IMR-90 (cell line): ENCODE measurements around the gene ILF3. TPM values are rescaled to one million over a fixed set of nuclear protein-coding genes. Genes with fewer than 3 reads are reported as not detected.

ENCODE experiments used
- ATAC-seq: fragments of 200-7000 bp; cut with Tn5 transposase; 2 replicates; pipeline ENCODE4 v1.9.1; 2020; ENCODE audit warnings: low read depth, mild to moderate bottlenecking, moderate library complexity
- BruUV-seq: library from RNA; stranded (reverse); fragments of 400-500 nt; replicated peaks from 2 replicates; lab custom pipeline; 2021; lab: Mats Ljungman, UMichigan
- CTCF ChIA-PET: fragments of 300-600 bp; formaldehyde crosslinking; extraction: SDS; loops from one replicate; lab custom pipeline; 2021; ENCODE audit warnings: antibody characterized with exemption; lab: Yijun Ruan, JAX
- POLR2A ChIA-PET: fragments of 300-600 bp; sonication (Branson Sonifier 250); formaldehyde crosslinking; loops from one replicate; lab custom pipeline; 2022; ENCODE audit warnings: antibody characterized with exemption; ENCODE audit not compliant: unreplicated experiment; lab: Charles Lee
- DNase-seq: peaks from one replicate; pipeline ENCODE4 v3.0.0; 2013
- H2AFZ ChIP-seq: replicated peaks from 2 replicates; pipeline ENCODE3; 2013; ENCODE audit warnings: low read length, mild to moderate bottlenecking; ENCODE audit not compliant: poor library complexity
- H2AK5ac ChIP-seq: 2 replicates; pipeline ENCODE4 v1.6.1; 2013; ENCODE audit warnings: low read depth, low read length, inconsistent platforms
- H2AK9ac ChIP-seq: replicated peaks from 2 replicates; pipeline ENCODE3; 2013; ENCODE audit warnings: mild to moderate bottlenecking, low read depth, low read length, moderate library complexity; ENCODE audit not compliant: poor library complexity
- H2BK120ac ChIP-seq: 2 replicates; pipeline ENCODE4 v1.6.1; 2013; ENCODE audit warnings: low read depth, low read length, inconsistent platforms
- H2BK15ac ChIP-seq: 3 replicates; pipeline ENCODE4 v1.6.1; 2013; ENCODE audit warnings: low read depth, low read length, inconsistent platforms
- H2BK20ac ChIP-seq: 2 replicates; pipeline ENCODE4 v1.6.1; 2013; ENCODE audit warnings: low read depth, mild to moderate bottlenecking, inconsistent platforms, low read length, moderate library complexity
- H2BK5ac ChIP-seq: 2 replicates; pipeline ENCODE4 v1.6.1; 2013; ENCODE audit warnings: mild to moderate bottlenecking, low read depth, low read length, inconsistent platforms; ENCODE audit not compliant: poor library complexity, severe bottlenecking
- H3K14ac ChIP-seq: replicated peaks from 2 replicates; pipeline ENCODE4 v1.6.1; 2013; ENCODE audit warnings: low read depth, low read length, inconsistent platforms
- H3K18ac ChIP-seq: 2 replicates; pipeline ENCODE4 v1.6.1; 2013; ENCODE audit warnings: low read depth, low read length, control low read depth
- H3K23ac ChIP-seq: 2 replicates; pipeline ENCODE4 v1.6.1; 2013; ENCODE audit warnings: low read depth, low read length, inconsistent platforms
- H3K27ac ChIP-seq: 2 replicates; pipeline ENCODE4 v1.5.1; 2013; ENCODE audit warnings: mild to moderate bottlenecking, control low read depth, low read length; ENCODE audit not compliant: insufficient read depth
- H3K27me3 ChIP-seq: 2 replicates; pipeline ENCODE4 v1.6.1; 2013; ENCODE audit warnings: low read length; ENCODE audit not compliant: control insufficient read depth, insufficient read depth
- H3K36me3 ChIP-seq: 2 replicates; pipeline ENCODE4 v1.6.1; 2013; ENCODE audit warnings: low read length, mixed read lengths; ENCODE audit not compliant: control insufficient read depth, insufficient read depth
- H3K4ac ChIP-seq: 2 replicates; pipeline ENCODE4 v1.6.1; 2013; ENCODE audit warnings: low read depth, low read length, inconsistent platforms
- H3K4me1 ChIP-seq: 2 replicates; pipeline ENCODE4 v1.6.1; 2013; ENCODE audit warnings: low read length, mixed read lengths; ENCODE audit not compliant: control insufficient read depth, insufficient read depth
- H3K4me2 ChIP-seq: 2 replicates; pipeline ENCODE4 v1.6.1; 2013; ENCODE audit warnings: low read depth, mild to moderate bottlenecking, control low read depth, low read length, moderate library complexity
- H3K4me3 ChIP-seq: 2 replicates; pipeline ENCODE4 v1.5.1; 2013; ENCODE audit warnings: low read depth, mild to moderate bottlenecking, control low read depth, low read length, moderate library complexity; ENCODE audit not compliant: insufficient read depth
- H3K56ac ChIP-seq: 2 replicates; pipeline ENCODE4 v1.6.1; 2013; ENCODE audit warnings: low read length, inconsistent platforms; ENCODE audit not compliant: insufficient read depth; ENCODE audit errors: extremely low read depth
- H3K79me1 ChIP-seq, 2 experiments: 2 replicates each; pipeline ENCODE4 v1.6.1; 2013; ENCODE audit warnings: low read length in 2 of 2, inconsistent platforms in 1 of 2, low read depth in 1 of 2
- H3K9ac ChIP-seq: 2 replicates; pipeline ENCODE4 v1.6.1; 2013; ENCODE audit warnings: low read depth, low read length, control low read depth
- H3K9me1 ChIP-seq: 2 replicates; pipeline ENCODE4 v1.6.1; 2013; ENCODE audit warnings: low read length, inconsistent platforms; ENCODE audit not compliant: insufficient read depth
- H3K9me3 ChIP-seq: 2 replicates; pipeline ENCODE4 v1.6.1; 2013; ENCODE audit warnings: low read length; ENCODE audit not compliant: control insufficient read depth, insufficient read depth
- H4K20me1 ChIP-seq: 2 replicates; pipeline ENCODE4 v1.6.1; 2013; ENCODE audit warnings: low read length, inconsistent platforms; ENCODE audit not compliant: insufficient read depth
- H4K5ac ChIP-seq: 2 replicates; pipeline ENCODE4 v1.6.1; 2013; ENCODE audit warnings: mild to moderate bottlenecking, low read depth, low read length, control low read depth
- H4K8ac ChIP-seq, 2 experiments: 2 replicates each; pipeline ENCODE4 v1.6.1; 2013; ENCODE audit warnings: low read depth in 2 of 2, low read length in 2 of 2, control low read depth in 1 of 2, inconsistent platforms in 1 of 2
- H4K91ac ChIP-seq: 2 replicates; pipeline ENCODE4 v1.6.1; 2013; ENCODE audit warnings: low read depth, low read length, inconsistent platforms; ENCODE audit not compliant: insufficient read depth
- ELK1 ChIP-seq: fragments of 150-350 bp; IDR thresholded peaks from 2 replicates; pipeline ENCODE4 v1.6.1; 2016; ENCODE audit warnings: low read depth, mild to moderate bottlenecking, low read length, moderate library complexity, borderline replicate concordance
- FOS ChIP-seq: fragments of 150-350 bp; IDR thresholded peaks from 2 replicates; pipeline ENCODE4 v1.6.1; 2016; ENCODE audit warnings: low read depth, low read length
- MAZ ChIP-seq: IDR thresholded peaks from 2 replicates; pipeline ENCODE4 v1.6.1; 2012; ENCODE audit warnings: low read depth, mild to moderate bottlenecking, low read length, improper control_type of control experiment, moderate library complexity, borderline replicate concordance
- SMC3 ChIP-seq: fragments of 150-350 bp; IDR thresholded peaks from 2 replicates; pipeline ENCODE4 v1.6.1; 2016; ENCODE audit warnings: low read depth, mild to moderate bottlenecking, antibody characterized with exemption, low read length, moderate library complexity
- WGBS, 2 experiments: methylation state at CpG; one replicate each; pipeline versions ENCODE4 v1.1.5 to v1.1.7; 2013; ENCODE audit warnings: missing lambda C conversion rate in 2 of 2; ENCODE audit not compliant: insufficient read length in 1 of 2; ENCODE audit errors: extremely low coverage in 2 of 2; 5-methylcytosine and 5-hydroxymethylcytosine counted together
- dilution Hi-C: fragments of 300-500 bp; cut with HindIII; formaldehyde crosslinking; loops from one replicate; pipeline ENCODE4 v1.14.3; 2018; ENCODE audit warnings: low sequenced_read_pairs; ENCODE audit not compliant: unreplicated experiment
- in situ Hi-C: fragments of 300-500 bp; cut with MboI; formaldehyde crosslinking; loops from 3 replicates; pipeline ENCODE4 v1.14.3; 2019; ENCODE audit warnings: low sequenced_read_pairs, inconsistent platforms, mixed read lengths
- intact Hi-C: fragments of 100-400 bp; cut with micrococcal nuclease; formaldehyde crosslinking; loops from 2 replicates; pipeline ENCODE4 v1.10.0; 2022
- polyA plus RNA-seq, 3 experiments: library from polyadenylated mRNA; depleted of rRNA; stranded (reverse); fragments of >200 nt; gene quantifications; 2 replicates each; pipeline ENCODE4 v1.2.3, GENCODE V29; 2012; ENCODE audit warnings: low replicate concordance in 1 of 3
- total RNA-seq: library from RNA; depleted of rRNA; stranded (reverse); fragments of >200 nt; gene quantifications from 2 replicates; pipeline ENCODE4 v1.2.3, GENCODE V29; 2012

ILF3 gene
- total and polyA plus RNA-seq, 2 of the 4 experiments (the other 2 are of a cell fraction), result 120 to 166 TPM

GRCh38 chr19:10636304-10636972, 17.7 kb upstream of the ILF3 start:
- ATAC-seq (no peak), DNase-seq (no peak)
- Histone ChIP-seq H2BK5ac (no peak overlapping the region), H3K4ac (no peak overlapping the region), H3K9ac (no peak overlapping the region), H2BK20ac (no peak overlapping the region), H2AK5ac (no peak overlapping the region), H3K27me3 (no peaks in the 10 kb centered on the region), H2BK15ac (no peak overlapping the region), H4K20me1 (peaks cover 4% of the 10 kb centered on the region; the same call in 1 of the 2 replicates), H3K9me1 (peaks cover 7% of the 10 kb centered on the region; the same call in 1 of the 2 replicates), H3K4me2 (no peak overlapping the region), H2BK120ac (no peak overlapping the region), H4K5ac (no peak overlapping the region), H2AK9ac (no peak overlapping the region), H4K91ac (no peak overlapping the region), H3K4me3 (no peak overlapping the region), H3K14ac (no peak overlapping the region), H3K23ac (no peak overlapping the region), H2AFZ (no peak overlapping the region), H3K36me3 (peaks cover 52% of the 10 kb centered on the region), H3K4me1 (no peaks in the 10 kb centered on the region), H3K18ac (no peak overlapping the region), H3K9me3 (no peaks in the 10 kb centered on the region), H4K8ac (no peak overlapping the region), H3K79me1 (no peaks in the 10 kb centered on the region; a peak in 2 of 4 replicates), H3K56ac (no peak overlapping the region), H3K27ac (no peak overlapping the region)
- POLR2A ChIA-PET, result no interaction called here
- intact Hi-C loops (no loop called here), dilution Hi-C loops (no loop called here), in situ Hi-C loops (no loop called here)
- CTCF ChIA-PET, result interaction anchor here (0.7 kb wide), 1 partner anchor 32 kb away, joined by 4 read pairs; no protein-coding TSS in a partner anchor
- BruUV-seq, result no TSS peak
- TF ChIP-seq MAZ, result no peak
- TF ChIP-seq FOS, result no peak
- no peak for TF ChIP-seq SMC3
- no peak for TF ChIP-seq ELK1
- WGBS, 2 experiments, result 94% methylated on average over 25 of the region's 37 CpGs; no CpG with 5 or more reads in 1 of the 2 experiments
